HG03139 (cell line): Measurements from ENCODE around the gene TEC.

Source experiments
- ATAC-seq: cut with Tn5 transposase; IDR thresholded peaks from one replicate; pipeline ENCODE4 v1.9.1; 2021; ENCODE audit not compliant: unreplicated experiment

TEC gene

GRCh38 chr4:48127682-48128404 is 141.8 kb downstream of the TEC start:
- peak; percentile 82 for ATAC-seq

GRCh38 chr4:48127231-48127630 is 142.4 kb downstream of the TEC start:
- no peak for ATAC-seq

- ATAC-seq, result no peak
These were observed 143.0 kb downstream of the TEC start for GRCh38 chr4:48126621-48127020.

- ATAC-seq, result no peak
These were observed 144.8 kb downstream of the TEC start for GRCh38 chr4:48124870-48125269.

- no peak for ATAC-seq
These were observed 146.9 kb downstream of the TEC start for GRCh38 chr4:48122756-48123155.

GRCh38 chr4:48121180-48121579 is 148.5 kb downstream of the TEC start:
- no peak for ATAC-seq

- ATAC-seq, result no peak
These were observed 149.5 kb downstream of the TEC start for GRCh38 chr4:48120132-48120531.

- no peak for ATAC-seq
These were observed 150.0 kb downstream of the TEC start for GRCh38 chr4:48119646-48120045.

- no peak for ATAC-seq
These were observed 151.6 kb downstream of the TEC start for GRCh38 chr4:48118081-48118480.

GRCh38 chr4:48116582-48116981 is 153.1 kb downstream of the TEC start:
- no peak for ATAC-seq

GRCh38 chr4:48114412-48114811 is 155.2 kb downstream of the TEC start:
- ATAC-seq, result no peak

- ATAC-seq, result no peak
These were observed 157.5 kb downstream of the TEC start for GRCh38 chr4:48112017-48112667.

GRCh38 chr4:48110452-48110978 is 159.1 kb downstream of the TEC start:
- no peak for ATAC-seq

GRCh38 chr4:48109413-48110263 is 160.0 kb downstream of the TEC start:
- no peak for ATAC-seq

GRCh38 chr4:48108309-48109073 is 161.1 kb downstream of the TEC start:
- no peak for ATAC-seq

GRCh38 chr4:48105230-48105629 is 164.4 kb downstream of the TEC start:
- no peak for ATAC-seq

- no peak for ATAC-seq
These were observed 166.0 kb downstream of the TEC start for GRCh38 chr4:48103483-48104139.

GRCh38 chr4:48102303-48102702 is 167.3 kb downstream of the TEC start:
- ATAC-seq, result no peak

GRCh38 chr4:48100256-48100655 is 169.4 kb downstream of the TEC start:
- ATAC-seq, result no peak

GRCh38 chr4:48095441-48095840 is 174.2 kb downstream of the TEC start:
- ATAC-seq, result no peak
